Type B pancreatic cell (in vitro differentiated cells): Measurements from ENCODE around the gene PLCL2. TPM values are rescaled to one million over a fixed set of nuclear protein-coding genes. Genes with fewer than 3 reads are reported as not detected.

Source experiments
- DNase-seq: peaks from one replicate; pipeline ENCODE4 v3.0.0; 2021; ENCODE audit warnings: mixed read lengths; ENCODE audit not compliant: unreplicated experiment; ENCODE audit errors: extremely low spot score
- H3K27ac Mint-ChIP-seq: 2 replicates; pipeline ENCODE4 v1.8.0; 2021; ENCODE audit warnings: mild to moderate bottlenecking, mixed read lengths
- H3K27me3 Mint-ChIP-seq: 2 replicates; pipeline ENCODE4 v1.8.0; 2021; ENCODE audit warnings: mixed read lengths
- H3K36me3 Mint-ChIP-seq: 2 replicates; pipeline ENCODE4 v1.8.0; 2021; ENCODE audit warnings: mixed read lengths
- H3K4me1 Mint-ChIP-seq: one replicate; pipeline ENCODE4 v1.8.0; 2021; ENCODE audit warnings: mixed read lengths; ENCODE audit not compliant: unreplicated experiment
- H3K4me3 Mint-ChIP-seq: 2 replicates; pipeline ENCODE4 v1.8.0; 2021; ENCODE audit warnings: mild to moderate bottlenecking, mixed read lengths
- H3K9me3 Mint-ChIP-seq: 2 replicates; pipeline ENCODE4 v1.8.0; 2021; ENCODE audit warnings: mixed read lengths
- CTCF ChIP-seq: fragments of 200-600 bp; sonication (generic); conservative IDR thresholded peaks from 2 replicates; pipeline ENCODE4 v1.5.0; 2021; ENCODE audit warnings: antibody characterized with exemption, mild to moderate bottlenecking
- total RNA-seq: library from RNA; stranded (reverse); gene quantifications from 2 replicates; pipeline ENCODE4 v1.2.1, GENCODE V29; 2021; ENCODE audit warnings: low replicate concordance

Gene PLCL2
- total RNA-seq, 1 donor from 2014 or later = 10.6 TPM

GRCh38 chr3:16839271-16840100, 45.3 kb upstream of the PLCL2 start:
- no peaks in the 10 kb centered on the region for H3K27me3 Mint-ChIP-seq
- no peak overlapping the region for H3K4me3 Mint-ChIP-seq
- no peak for DNase-seq
- H3K27ac Mint-ChIP-seq = no peak overlapping the region
- H3K4me1 Mint-ChIP-seq = peaks cover 5% of the 10 kb centered on the region
- no peak for TF ChIP-seq CTCF
- no peaks in the 10 kb centered on the region for H3K36me3 Mint-ChIP-seq
- no peaks in the 10 kb centered on the region for H3K9me3 Mint-ChIP-seq

DNA sequence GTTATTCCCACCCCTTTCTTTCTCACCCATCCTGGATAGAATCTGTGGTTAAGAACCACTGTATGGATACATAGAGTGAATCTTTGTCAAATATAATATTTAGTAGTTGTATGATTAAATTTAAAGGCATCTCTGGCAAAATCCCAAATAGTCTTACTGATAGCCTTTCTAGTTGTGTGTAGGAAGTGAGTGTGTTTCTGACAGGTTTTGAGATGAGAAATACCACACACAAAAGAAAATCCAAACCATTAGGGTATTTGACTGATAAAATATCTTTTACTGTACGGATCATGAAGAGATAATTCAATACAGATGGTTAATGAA, 44.7 kb upstream of the PLCL2 start:
- DNase-seq = no peak
- Mint-ChIP-seq H3K4me3 (no peak overlapping the region), H3K9me3 (no peaks in the 10 kb centered on the region), H3K36me3 (no peaks in the 10 kb centered on the region), H3K27me3 (peaks cover 3% of the 10 kb centered on the region), H3K27ac (no peak overlapping the region), H3K4me1 (peaks cover 5% of the 10 kb centered on the region)
- TF ChIP-seq CTCF = no peak

DNA sequence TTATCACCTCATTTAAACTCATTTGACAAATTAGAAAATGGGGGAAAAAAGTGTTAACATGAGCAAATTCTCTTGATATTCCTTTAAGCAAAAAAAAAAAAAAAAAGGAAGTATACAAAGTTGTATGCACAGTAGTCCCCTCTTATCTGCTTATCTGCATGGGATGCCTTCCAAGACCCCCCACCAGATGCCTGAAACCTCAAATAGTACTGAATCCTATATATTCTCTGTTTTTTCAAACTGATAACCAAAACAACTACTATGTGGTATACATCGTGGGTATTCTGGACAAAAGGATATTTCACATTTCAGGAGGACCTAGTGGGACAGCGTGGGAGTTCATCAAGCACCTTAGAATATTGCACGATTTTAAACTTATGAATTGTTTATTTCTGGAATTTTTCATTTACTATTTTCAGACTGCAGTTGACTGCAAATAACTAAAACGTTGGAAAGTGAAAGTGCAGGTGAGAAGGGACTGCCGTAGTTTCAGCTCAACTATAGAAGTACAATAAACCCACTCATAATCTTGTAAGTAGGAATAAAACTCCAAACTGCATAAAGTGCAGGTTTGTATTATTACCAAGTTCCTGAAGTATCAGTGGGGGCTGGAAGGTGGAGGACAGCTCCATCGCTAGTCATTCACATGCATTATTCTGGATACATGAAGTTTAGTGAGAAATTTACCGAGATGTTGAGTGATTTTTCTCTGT, 43.6 kb upstream of the PLCL2 start:
- Mint-ChIP-seq H3K27me3 (peaks cover 4% of the 10 kb centered on the region), H3K36me3 (no peaks in the 10 kb centered on the region), H3K4me1 (peaks cover 5% of the 10 kb centered on the region), H3K9me3 (no peaks in the 10 kb centered on the region), H3K4me3 (no peak overlapping the region), H3K27ac (no peak overlapping the region)
- no peak for TF ChIP-seq CTCF
- DNase-seq = no peak

- Mint-ChIP-seq H3K4me3 (no peak overlapping the region), H3K27me3 (peaks cover 4% of the 10 kb centered on the region), H3K27ac (no peak overlapping the region), H3K36me3 (no peaks in the 10 kb centered on the region), H3K4me1 (peaks cover 5% of the 10 kb centered on the region), H3K9me3 (no peaks in the 10 kb centered on the region)
- no peak for TF ChIP-seq CTCF
- DNase-seq = no peak
Observed at GRCh38 chr3:16841904-16842271, 42.9 kb upstream of the PLCL2 start.

- Mint-ChIP-seq H3K4me1 (no peaks in the 10 kb centered on the region), H3K36me3 (no peaks in the 10 kb centered on the region), H3K27ac (no peak overlapping the region), H3K4me3 (no peak overlapping the region), H3K9me3 (no peaks in the 10 kb centered on the region), H3K27me3 (peaks cover 4% of the 10 kb centered on the region)
- TF ChIP-seq CTCF = no peak
- DNase-seq = no peak
Observed at GRCh38 chr3:16842272-16843270, 42.2 kb upstream of the PLCL2 start.
